Mesendoderm (in vitro differentiated cells): Measurements from ENCODE around the gene ZBTB2.
A peak's percentile ranks its signal among the peaks of the same experiment; 100 is the strongest.

ENCODE experiments used
- DNase-seq: peaks from one replicate; pipeline ENCODE4 v3.0.0; 2013
- H2AK5ac ChIP-seq: 2 replicates; pipeline ENCODE4 v1.6.1; 2013; ENCODE audit warnings: low read length, inconsistent platforms
- H2BK120ac ChIP-seq: 2 replicates; pipeline ENCODE4 v1.6.1; 2013; ENCODE audit warnings: low read depth, mild to moderate bottlenecking, low read length, moderate library complexity, mixed read lengths
- H2BK15ac ChIP-seq: replicated peaks from 2 replicates; pipeline ENCODE4 v1.6.1; 2013; ENCODE audit warnings: low read depth, mild to moderate bottlenecking, moderate library complexity
- H2BK5ac ChIP-seq: 2 replicates; pipeline ENCODE4 v1.6.1; 2013; ENCODE audit warnings: low read length, inconsistent platforms
- H3K18ac ChIP-seq: 2 replicates; pipeline ENCODE4 v1.6.1; 2013; ENCODE audit warnings: mild to moderate bottlenecking, low read length, mixed read lengths
- H3K23ac ChIP-seq: one replicate; pipeline ENCODE4 v1.6.1; 2013; ENCODE audit warnings: low read length
- H3K27ac ChIP-seq: 2 replicates; pipeline ENCODE4 v1.5.1; 2013; ENCODE audit warnings: low read depth, mild to moderate bottlenecking, inconsistent platforms, low read length, moderate library complexity
- H3K27me3 ChIP-seq: 2 replicates; pipeline ENCODE4 v1.6.1; 2013; ENCODE audit warnings: low read length, control low read depth, mild to moderate bottlenecking, inconsistent platforms; ENCODE audit not compliant: insufficient read depth, poor library complexity
- H3K36me3 ChIP-seq: 2 replicates; pipeline ENCODE4 v1.6.1; 2013; ENCODE audit warnings: low read length, inconsistent platforms; ENCODE audit not compliant: control insufficient read depth, insufficient read depth
- H3K4ac ChIP-seq: one replicate; pipeline ENCODE4 v1.6.1; 2013; ENCODE audit warnings: low read depth, mild to moderate bottlenecking, low read length, moderate library complexity
- H3K4me1 ChIP-seq: 2 replicates; pipeline ENCODE4 v1.6.1; 2013; ENCODE audit warnings: low read depth, low read length, inconsistent platforms; ENCODE audit not compliant: control insufficient read depth
- H3K4me2 ChIP-seq: 2 replicates; pipeline ENCODE4 v1.6.1; 2013; ENCODE audit warnings: low read length
- H3K4me3 ChIP-seq: 2 replicates; pipeline ENCODE4 v1.5.1; 2013; ENCODE audit warnings: mild to moderate bottlenecking, low read length
- H3K56ac ChIP-seq: one replicate; pipeline ENCODE4 v1.6.1; 2013; ENCODE audit warnings: low read length
- H3K79me1 ChIP-seq: 2 replicates; pipeline ENCODE4 v1.6.1; 2013; ENCODE audit warnings: low read length, inconsistent platforms
- H3K79me2 ChIP-seq: 2 replicates; pipeline ENCODE4 v1.6.1; 2013; ENCODE audit warnings: mild to moderate bottlenecking, low read length; ENCODE audit not compliant: control insufficient read depth, insufficient read depth
- H3K9ac ChIP-seq: 2 replicates; pipeline ENCODE4 v1.6.1; 2013; ENCODE audit warnings: low read length, inconsistent platforms
- H4K5ac ChIP-seq: one replicate; pipeline ENCODE4 v1.6.1; 2013; ENCODE audit warnings: low read length
- H4K8ac ChIP-seq: one replicate; pipeline ENCODE4 v1.6.1; 2013; ENCODE audit warnings: low read depth, mild to moderate bottlenecking, control low read depth, low read length, moderate library complexity
- WGBS: extraction: QIAGEN DNeasy Blood & Tissue Kit; methylation state at CpG from one replicate; pipeline ENCODE4 v1.1.7; 2013; ENCODE audit warnings: low lambda C conversion rate, missing lambda C conversion rate; ENCODE audit not compliant: insufficient coverage; ENCODE audit errors: extremely low coverage; 5-methylcytosine and 5-hydroxymethylcytosine counted together

Gene ZBTB2

DNA sequence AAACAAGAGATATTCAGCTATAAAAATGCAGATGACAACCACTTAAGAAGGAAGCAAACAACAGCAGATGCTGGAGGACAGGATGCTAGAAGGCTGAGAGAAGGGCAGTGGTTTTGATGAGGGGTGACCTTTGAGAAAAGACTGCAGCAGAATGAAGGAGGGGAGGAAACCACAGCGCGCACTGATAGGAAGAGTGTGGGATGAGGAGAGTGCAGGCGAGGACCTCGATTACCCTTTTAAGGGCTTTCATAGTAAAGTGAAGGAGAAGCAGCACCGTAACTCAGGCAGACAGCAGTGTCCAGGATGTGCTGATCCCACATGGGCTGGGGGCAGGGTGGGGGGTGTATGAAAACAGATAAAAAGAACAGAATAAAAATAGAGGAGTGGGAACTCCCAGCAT lies 19.2 kb downstream of the ZBTB2 start:
- Histone ChIP-seq H3K18ac (no peak overlapping the region), H3K36me3 (peaks cover 2% of the 10 kb centered on the region), H3K4me2 (no peak overlapping the region), H3K4ac (no peak overlapping the region), H2BK5ac (no peak overlapping the region), H3K9ac (no peak overlapping the region), H2AK5ac (no peak overlapping the region), H3K4me3 (no peak overlapping the region), H3K56ac (no peak overlapping the region), H2BK120ac (no peak overlapping the region), H2BK15ac (no peak overlapping the region), H3K4me1 (no peaks in the 10 kb centered on the region), H3K79me2 (peaks cover 13% of the 10 kb centered on the region), H3K27me3 (no peaks in the 10 kb centered on the region), H3K79me1 (peaks cover 3% of the 10 kb centered on the region), H4K8ac (no peak overlapping the region), H3K27ac (no peak overlapping the region), H3K23ac (no peak overlapping the region), H4K5ac (no peak overlapping the region)
- no peak for DNase-seq
- WGBS = no CpG with 5 or more reads among the region's 5 CpGs

DNA sequence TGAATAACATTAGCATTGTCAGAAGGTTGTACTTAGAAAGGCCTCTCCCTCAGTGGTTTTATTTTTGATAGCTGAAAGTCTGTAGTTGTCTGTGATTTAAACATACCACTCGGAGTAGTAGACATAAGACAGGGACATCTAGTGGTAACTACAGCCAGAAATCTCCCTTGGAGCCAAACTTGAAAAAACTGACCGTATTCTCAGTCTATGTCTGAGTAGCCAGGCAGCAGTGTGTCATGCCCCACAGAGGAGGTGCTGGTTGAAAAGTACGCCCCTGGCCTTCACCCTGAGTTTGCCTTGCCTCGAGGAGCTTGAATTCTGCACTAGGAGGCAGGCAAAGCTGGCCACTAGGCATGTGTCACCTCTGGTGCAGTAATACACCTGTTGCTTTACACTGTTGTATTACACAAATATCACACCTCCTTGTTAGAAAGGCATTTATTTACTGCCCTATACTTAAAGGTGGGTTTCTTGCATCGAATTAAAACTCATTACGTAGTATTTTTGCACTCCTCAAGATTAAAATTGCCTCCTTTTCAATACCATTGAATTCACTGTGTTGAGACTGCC lies 20.8 kb downstream of the ZBTB2 start:
- no peak overlapping the region for H2AK5ac ChIP-seq
- no peak overlapping the region for H3K23ac ChIP-seq
- no peaks in the 10 kb centered on the region for H3K4me1 ChIP-seq
- no peak overlapping the region for H3K9ac ChIP-seq
- peaks cover 3% of the 10 kb centered on the region for H3K79me2 ChIP-seq
- H3K4ac ChIP-seq = no peak overlapping the region
- H3K56ac ChIP-seq = no peak overlapping the region
- no peak overlapping the region for H2BK5ac ChIP-seq
- H3K36me3 ChIP-seq = peaks cover 8% of the 10 kb centered on the region
- H2BK15ac ChIP-seq = no peak overlapping the region
- no CpG with 5 or more reads among the region's 6 CpGs for WGBS
- no peak overlapping the region for H3K4me2 ChIP-seq
- H4K5ac ChIP-seq = no peak overlapping the region
- no peak overlapping the region for H3K4me3 ChIP-seq
- peak; percentile 48 for DNase-seq
- no peak overlapping the region for H4K8ac ChIP-seq
- peaks cover 8% of the 10 kb centered on the region for H3K79me1 ChIP-seq
- no peak overlapping the region for H3K18ac ChIP-seq
- H2BK120ac ChIP-seq = no peak overlapping the region
- H3K27me3 ChIP-seq = no peaks in the 10 kb centered on the region
- H3K27ac ChIP-seq = no peak overlapping the region

DNA sequence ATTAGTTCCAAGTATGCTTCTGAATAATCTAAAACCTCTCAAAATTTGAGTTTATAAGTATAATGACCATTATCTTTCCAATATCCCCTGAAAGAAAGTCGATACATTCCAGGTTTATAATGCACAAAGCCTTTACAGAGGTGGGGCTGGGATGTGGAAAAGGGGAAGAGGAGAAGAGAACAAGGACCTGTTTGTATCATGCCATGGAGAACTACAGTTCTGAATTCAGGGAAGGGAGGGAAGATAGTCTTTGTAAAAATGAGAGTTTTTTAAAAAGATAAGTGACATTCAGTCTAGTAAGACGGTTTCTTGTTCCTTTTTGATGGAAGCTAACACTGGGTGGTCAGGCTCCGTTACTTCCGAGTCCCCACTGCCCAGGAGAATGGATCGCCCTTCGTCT lies 26.1 kb downstream of the ZBTB2 start:
- no peak overlapping the region for H2BK120ac ChIP-seq
- no peak overlapping the region for H4K5ac ChIP-seq
- H3K18ac ChIP-seq = no peak overlapping the region
- no peak overlapping the region for H3K4me2 ChIP-seq
- H3K27me3 ChIP-seq = no peaks in the 10 kb centered on the region
- no peak overlapping the region for H3K9ac ChIP-seq
- no peak overlapping the region for H3K4me3 ChIP-seq
- H3K36me3 ChIP-seq = peaks cover 8% of the 10 kb centered on the region
- no peak overlapping the region for H3K4ac ChIP-seq
- H3K23ac ChIP-seq = no peak overlapping the region
- no peak overlapping the region for H4K8ac ChIP-seq
- H2BK5ac ChIP-seq = no peak overlapping the region
- no peak overlapping the region for H3K27ac ChIP-seq
- no peak overlapping the region for H3K56ac ChIP-seq
- DNase-seq = no peak
- H3K4me1 ChIP-seq = no peaks in the 10 kb centered on the region
- peaks cover 6% of the 10 kb centered on the region for H3K79me1 ChIP-seq
- no peaks in the 10 kb centered on the region for H3K79me2 ChIP-seq
- H2BK15ac ChIP-seq = no peak overlapping the region
- no peak overlapping the region for H2AK5ac ChIP-seq
- no CpG with 5 or more reads among the region's 6 CpGs for WGBS

DNA sequence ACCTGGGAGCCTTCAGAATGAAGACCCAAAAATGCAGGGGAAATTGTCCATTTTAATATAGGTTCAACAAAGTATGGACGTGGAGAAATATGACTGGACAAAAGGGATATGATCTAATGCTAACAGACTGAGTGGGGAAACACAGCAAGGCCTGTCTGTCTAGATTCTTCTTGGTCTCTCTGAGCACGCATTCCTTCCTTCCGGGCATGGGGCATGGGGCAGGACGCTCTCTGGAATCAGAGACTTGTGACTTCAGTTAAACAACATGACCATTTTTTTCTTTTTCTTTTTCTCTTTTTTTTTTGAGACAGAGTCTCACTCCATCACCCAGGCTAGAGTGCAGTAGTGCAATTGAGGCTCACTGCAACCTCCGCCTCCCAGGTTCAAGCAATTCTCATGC lies 31.9 kb downstream of the ZBTB2 start:
- Histone ChIP-seq H3K4ac (no peak overlapping the region), H3K23ac (no peak overlapping the region), H3K4me3 (no peak overlapping the region), H3K4me1 (no peaks in the 10 kb centered on the region), H2BK5ac (no peak overlapping the region), H3K4me2 (no peak overlapping the region), H2AK5ac (no peak overlapping the region), H4K5ac (no peak overlapping the region), H3K79me2 (no peaks in the 10 kb centered on the region), H3K27me3 (no peaks in the 10 kb centered on the region), H4K8ac (no peak overlapping the region), H3K56ac (no peak overlapping the region), H2BK120ac (no peak overlapping the region), H3K9ac (no peak overlapping the region), H3K79me1 (no peaks in the 10 kb centered on the region), H3K27ac (no peak overlapping the region), H3K18ac (no peak overlapping the region), H3K36me3 (no peaks in the 10 kb centered on the region), H2BK15ac (no peak overlapping the region)
- no CpG with 5 or more reads among the region's 5 CpGs for WGBS
- no peak for DNase-seq

DNA sequence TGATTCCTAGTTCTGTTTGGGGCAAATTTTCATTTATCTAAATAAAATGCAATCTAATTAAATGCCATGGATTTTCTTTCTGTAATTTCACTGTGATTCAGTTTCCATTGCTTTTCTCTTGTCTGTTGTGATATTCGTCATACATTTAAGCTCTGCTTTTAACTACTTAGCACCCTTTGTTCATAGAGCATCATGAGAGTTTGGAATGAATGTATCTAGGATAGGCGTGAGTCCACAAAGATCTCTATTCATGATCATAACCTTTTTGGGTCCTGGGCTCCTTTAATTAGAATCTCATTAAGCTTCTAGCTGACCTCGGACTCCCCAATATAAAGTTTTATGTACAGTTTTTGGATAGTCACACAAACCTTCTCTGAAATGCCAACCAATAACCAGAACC lies 32.9 kb downstream of the ZBTB2 start:
- Histone ChIP-seq H2BK120ac (no peak overlapping the region), H2AK5ac (no peak overlapping the region), H4K5ac (no peak overlapping the region), H3K27ac (no peak overlapping the region), H3K27me3 (no peaks in the 10 kb centered on the region), H3K4me1 (no peaks in the 10 kb centered on the region), H3K79me1 (no peaks in the 10 kb centered on the region), H3K9ac (no peak overlapping the region), H3K79me2 (no peaks in the 10 kb centered on the region), H4K8ac (no peak overlapping the region), H3K23ac (no peak overlapping the region), H3K4me3 (no peak overlapping the region), H3K56ac (no peak overlapping the region), H3K36me3 (no peaks in the 10 kb centered on the region), H3K4ac (no peak overlapping the region), H2BK5ac (no peak overlapping the region), H3K18ac (no peak overlapping the region), H2BK15ac (no peak overlapping the region), H3K4me2 (no peak overlapping the region)
- WGBS = no CpG with 5 or more reads among the region's 3 CpGs
- no peak for DNase-seq

DNA sequence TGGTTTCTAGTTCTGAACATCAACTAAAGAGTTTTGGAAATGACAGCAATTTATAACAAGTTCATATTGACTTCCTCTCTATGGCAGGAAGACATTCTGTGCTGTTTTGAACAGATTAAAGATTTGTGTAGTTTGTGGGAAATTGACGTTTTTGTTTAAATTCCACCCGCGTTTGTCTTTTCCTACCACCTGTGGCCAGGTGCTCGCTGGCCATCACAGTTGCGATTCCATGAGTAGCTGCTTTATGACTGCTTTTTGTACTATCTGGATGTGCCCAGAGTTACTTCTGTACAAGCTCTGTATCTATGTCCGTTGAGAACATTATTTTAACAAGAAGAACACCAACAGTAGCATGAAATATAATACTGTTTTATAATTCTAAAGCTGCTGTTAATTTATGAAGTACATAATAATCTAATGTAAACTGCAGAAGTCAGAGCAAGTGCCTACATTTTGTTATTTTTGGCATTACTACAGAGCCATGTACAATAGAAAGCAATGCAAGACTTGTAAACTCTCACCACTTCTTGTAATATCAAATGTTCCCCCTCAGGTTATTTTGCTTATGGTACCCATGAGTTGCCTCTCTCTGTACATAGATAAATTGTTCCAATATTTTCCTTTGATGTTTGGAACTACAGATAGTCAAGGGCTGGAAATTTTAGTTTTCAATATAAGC lies 33.5 kb downstream of the ZBTB2 start:
- H3K23ac ChIP-seq = no peak overlapping the region
- H3K4me3 ChIP-seq = no peak overlapping the region
- no peak overlapping the region for H3K4ac ChIP-seq
- no peak overlapping the region for H2BK120ac ChIP-seq
- no peak overlapping the region for H3K9ac ChIP-seq
- no peak overlapping the region for H4K5ac ChIP-seq
- no peak overlapping the region for H3K56ac ChIP-seq
- no peaks in the 10 kb centered on the region for H3K27me3 ChIP-seq
- H2BK5ac ChIP-seq = no peak overlapping the region
- no peaks in the 10 kb centered on the region for H3K79me2 ChIP-seq
- no CpG with 5 or more reads among the region's 6 CpGs for WGBS
- H2AK5ac ChIP-seq = no peak overlapping the region
- no peak overlapping the region for H3K27ac ChIP-seq
- H3K36me3 ChIP-seq = no peaks in the 10 kb centered on the region
- H3K4me2 ChIP-seq = no peak overlapping the region
- no peak overlapping the region for H3K18ac ChIP-seq
- no peaks in the 10 kb centered on the region for H3K4me1 ChIP-seq
- no peak overlapping the region for H4K8ac ChIP-seq
- no peak for DNase-seq
- H3K79me1 ChIP-seq = no peaks in the 10 kb centered on the region
- no peak overlapping the region for H2BK15ac ChIP-seq
